H9 (cell line): Measurements from ENCODE around the gene SPATS2. TPM values are rescaled to one million over a fixed set of nuclear protein-coding genes. Genes with fewer than 3 reads are reported as not detected.
A peak's percentile ranks its signal among the peaks of the same experiment; 100 is the strongest.

Source experiments
- DNase-seq: peaks from one replicate; pipeline ENCODE4 v3.0.0-alpha.2; 2017
- H2AFZ ChIP-seq: one replicate; pipeline ENCODE4 v1.6.1; 2013; ENCODE audit warnings: mild to moderate bottlenecking, low read length, control low read depth, moderate library complexity
- H2AK5ac ChIP-seq: 2 replicates; pipeline ENCODE4 v1.6.1; 2013; ENCODE audit warnings: low read length, control low read depth, mixed read lengths; ENCODE audit not compliant: insufficient read length
- H2BK120ac ChIP-seq: one replicate; pipeline ENCODE4 v1.6.1; 2013; ENCODE audit warnings: low read depth, mild to moderate bottlenecking, low read length, control low read depth, inconsistent platforms; ENCODE audit not compliant: poor library complexity, severe bottlenecking
- H2BK12ac ChIP-seq: 2 replicates; pipeline ENCODE4 v1.6.1; 2013; ENCODE audit warnings: low read length, control low read depth, mixed read lengths, low read depth; ENCODE audit not compliant: insufficient read length
- H2BK15ac ChIP-seq: 2 replicates; pipeline ENCODE4 v1.6.1; 2013; ENCODE audit warnings: low read depth, low read length, control low read depth
- H2BK20ac ChIP-seq: one replicate; pipeline ENCODE4 v1.6.1; 2013; ENCODE audit warnings: low read depth, mild to moderate bottlenecking, low read length, control low read depth, inconsistent platforms; ENCODE audit not compliant: poor library complexity, severe bottlenecking
- H2BK5ac ChIP-seq: 2 replicates; pipeline ENCODE4 v1.6.1; 2013; ENCODE audit warnings: low read length, control low read depth, mixed read lengths; ENCODE audit not compliant: insufficient read length
- H3K14ac ChIP-seq: 2 replicates; pipeline ENCODE4 v1.6.1; 2013; ENCODE audit warnings: low read length, control low read depth; ENCODE audit not compliant: insufficient read depth
- H3K18ac ChIP-seq: 2 replicates; pipeline ENCODE4 v1.6.1; 2013; ENCODE audit warnings: low read depth, mild to moderate bottlenecking, mixed read lengths, low read length, control low read depth; ENCODE audit not compliant: insufficient read length
- H3K23ac ChIP-seq: 2 replicates; pipeline ENCODE4 v1.6.1; 2013; ENCODE audit warnings: low read length, control low read depth, mixed read lengths, low read depth; ENCODE audit not compliant: insufficient read length
- H3K23me2 ChIP-seq: 2 replicates; pipeline ENCODE4 v1.6.1; 2013; ENCODE audit warnings: low read depth, mild to moderate bottlenecking, mixed read lengths, low read length, control low read depth; ENCODE audit not compliant: insufficient read length, poor library complexity, severe bottlenecking
- H3K27ac ChIP-seq: 2 replicates; pipeline ENCODE4 v1.5.1; 2013; ENCODE audit warnings: low read length, control low read depth, mixed read lengths, low read depth; ENCODE audit not compliant: insufficient read length
- H3K27me3 ChIP-seq: 2 replicates; pipeline ENCODE4 v1.6.1; 2013; ENCODE audit warnings: low read length, control low read depth, inconsistent platforms; ENCODE audit not compliant: insufficient read depth
- H3K4ac ChIP-seq: 2 replicates; pipeline ENCODE4 v1.6.1; 2013; ENCODE audit warnings: low read depth, mild to moderate bottlenecking, control low read depth, inconsistent platforms, low read length, moderate library complexity
- H3K4me1 ChIP-seq: 2 replicates; pipeline ENCODE4 v1.6.1; 2013; ENCODE audit warnings: low read length, control low read depth, inconsistent platforms; ENCODE audit not compliant: insufficient read depth
- H3K4me2 ChIP-seq: 2 replicates; pipeline ENCODE4 v1.6.1; 2013; ENCODE audit warnings: low read length, control low read depth, mixed read lengths; ENCODE audit not compliant: insufficient read length, insufficient read depth
- H3K56ac ChIP-seq: 2 replicates; pipeline ENCODE4 v1.6.1; 2013; ENCODE audit warnings: low read depth, mild to moderate bottlenecking, mixed read lengths, low read length, control low read depth; ENCODE audit not compliant: insufficient read length
- H3K79me1 ChIP-seq: 2 replicates; pipeline ENCODE4 v1.6.1; 2013; ENCODE audit warnings: low read depth, mild to moderate bottlenecking, moderate library complexity, low read length, control low read depth, inconsistent platforms; ENCODE audit not compliant: insufficient read depth, poor library complexity, severe bottlenecking
- H3K79me2 ChIP-seq: 2 replicates; pipeline ENCODE4 v1.6.1; 2013; ENCODE audit warnings: low read length, control low read depth, inconsistent platforms; ENCODE audit not compliant: insufficient read depth
- H3K9ac ChIP-seq: 2 replicates; pipeline ENCODE4 v1.6.1; 2013; ENCODE audit warnings: low read length, control low read depth, mixed read lengths; ENCODE audit not compliant: insufficient read length; ENCODE audit errors: extremely low read depth
- H3K9me3 ChIP-seq: one replicate; pipeline ENCODE4 v1.6.1; 2013; ENCODE audit warnings: low read depth, low read length, inconsistent platforms; ENCODE audit not compliant: control insufficient read depth
- H3T11ph ChIP-seq: one replicate; pipeline ENCODE4 v1.6.1; 2013; ENCODE audit warnings: mild to moderate bottlenecking, low read length, control low read depth, inconsistent platforms
- H4K20me1 ChIP-seq: one replicate; pipeline ENCODE4 v1.6.1; 2013; ENCODE audit not compliant: control insufficient read depth, insufficient read length, insufficient read depth
- H4K5ac ChIP-seq: 2 replicates; pipeline ENCODE4 v1.6.1; 2013; ENCODE audit warnings: low read depth, mild to moderate bottlenecking, mixed read lengths, low read length, control low read depth; ENCODE audit not compliant: insufficient read length
- H4K8ac ChIP-seq: replicated peaks from 2 replicates; pipeline ENCODE4 v1.6.1; 2013; ENCODE audit warnings: low read length, control low read depth, mixed read lengths, low read depth; ENCODE audit not compliant: insufficient read length
- H4K91ac ChIP-seq: 2 replicates; pipeline ENCODE4 v1.6.1; 2013; ENCODE audit warnings: low read depth, mild to moderate bottlenecking, moderate library complexity, mixed read lengths, low read length, control low read depth; ENCODE audit not compliant: insufficient read length
- H3K27ac Mint-ChIP-seq, 3 experiments: 2 replicates in 2 of 3; 3 replicates in 1 of 3; pipeline ENCODE4 v1.8.0; 2020 to 2021; ENCODE audit warnings: mixed read lengths in 3 of 3, mild to moderate bottlenecking in 1 of 3, moderate library complexity in 1 of 3
- H3K27me3 Mint-ChIP-seq: 2 replicates; pipeline ENCODE4 v1.8.0; 2021; ENCODE audit warnings: low read depth, mild to moderate bottlenecking, moderate library complexity, mixed read lengths
- H3K36me3 Mint-ChIP-seq, 3 experiments: 2 replicates in 2 of 3; 3 replicates in 1 of 3; pipeline ENCODE4 v1.8.0; 2020 to 2021; ENCODE audit warnings: low read depth in 3 of 3, mixed read lengths in 3 of 3; ENCODE audit not compliant: insufficient read depth in 1 of 3
- H3K4me1 Mint-ChIP-seq, 2 experiments: 2 replicates each; pipeline ENCODE4 v1.8.0; 2020; ENCODE audit warnings: mixed read lengths in 2 of 2
- H3K4me3 Mint-ChIP-seq, 2 experiments: 2 replicates in 1 of 2; 3 replicates in 1 of 2; pipeline ENCODE4 v1.8.0; 2020 to 2021; ENCODE audit warnings: mild to moderate bottlenecking in 2 of 2, mixed read lengths in 2 of 2, moderate library complexity in 1 of 2
- H3K9me3 Mint-ChIP-seq, 2 experiments: 2 replicates in 1 of 2; 3 replicates in 1 of 2; pipeline ENCODE4 v1.8.0; 2020; ENCODE audit warnings: mild to moderate bottlenecking in 2 of 2, mixed read lengths in 2 of 2, moderate library complexity in 1 of 2
- WGBS: extraction: QIAGEN DNeasy Blood & Tissue Kit; methylation state at CpG from one replicate; pipeline ENCODE4 v1.1.7; 2013; ENCODE audit warnings: missing lambda C conversion rate, low lambda C conversion rate, mixed read lengths; ENCODE audit not compliant: insufficient read length; ENCODE audit errors: extremely low coverage; 5-methylcytosine and 5-hydroxymethylcytosine counted together
- total RNA-seq: library from RNA; stranded (reverse); gene quantifications from 2 replicates; pipeline ENCODE4 v1.2.1, GENCODE V29; 2021
- TF ChIP-seq, protein P1 (sequence below): fragments of 200-600 bp; sonication (generic); conservative IDR thresholded peaks from 3 replicates; pipeline ENCODE4 v1.8.0; 2021; ENCODE audit warnings: antibody characterized with exemption, mild to moderate bottlenecking

SPATS2 gene
- total RNA-seq, 1 experiment from 2014 or later, result 17.1 TPM

DNA sequence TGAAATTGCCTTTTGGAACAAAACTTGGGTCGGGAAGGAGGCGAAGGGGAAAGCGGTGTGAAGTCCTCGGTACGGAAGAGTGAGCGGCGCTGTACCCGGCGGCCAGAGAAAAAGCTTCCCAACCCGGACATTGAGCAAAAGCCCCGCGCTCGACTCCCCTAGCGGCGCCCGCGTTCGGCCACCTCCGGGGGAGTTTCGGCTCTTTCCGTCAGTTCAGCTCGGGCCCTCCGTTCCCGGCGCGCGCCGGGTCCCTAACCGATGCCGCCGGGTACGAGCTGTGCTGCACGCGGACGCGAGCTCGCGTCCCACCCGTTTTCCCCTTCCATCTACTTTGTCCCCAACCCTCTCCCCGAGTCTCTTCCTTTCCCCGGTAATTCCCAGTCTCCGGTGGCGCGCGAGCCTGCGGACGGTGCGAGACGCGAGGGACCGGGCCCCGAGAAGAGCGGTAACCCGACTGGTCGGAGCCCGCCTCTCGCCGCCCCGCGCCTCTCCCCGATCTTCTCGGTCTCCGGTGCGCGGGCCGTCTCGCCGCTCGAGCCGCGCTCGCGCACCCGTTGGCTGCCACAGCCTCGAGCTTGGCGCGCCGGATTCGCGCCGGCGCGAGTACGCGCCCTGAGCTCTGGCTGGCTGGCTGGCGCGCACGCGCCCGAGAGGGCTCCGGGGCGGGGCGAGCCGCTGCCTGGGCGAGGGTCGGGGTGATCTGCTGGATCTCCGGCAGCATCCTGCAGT, 446 bp upstream of the SPATS2 start:
- peak; percentile 91 for DNase-seq
- Histone ChIP-seq H3K9ac (peak overlapping the region; percentile 77), H4K5ac (no peak overlapping the region), H3K79me2 (peaks cover 7% of the 10 kb centered on the region; the same call in 1 of the 2 replicates), H3K23ac (no peak overlapping the region), H3K4me2 (peak overlapping the region; percentile 92), H3K56ac (no peak overlapping the region), H2BK5ac (no peak overlapping the region), H2AK5ac (no peak overlapping the region), H3T11ph (no peak overlapping the region), H3K14ac (peak overlapping the region; percentile 72), H2BK15ac (no peak overlapping the region), H3K4me1 (no peaks in the 10 kb centered on the region; the same call in 1 of the 2 replicates), H2BK20ac (no peak overlapping the region), H4K91ac (no peak overlapping the region), H2BK12ac (no peak overlapping the region), H3K18ac (peak overlapping the region; percentile 32), H3K27ac (no peak overlapping the region), H3K9me3 (no peaks in the 10 kb centered on the region), H3K79me1 (peaks cover 2% of the 10 kb centered on the region), H3K23me2 (peaks cover 4% of the 10 kb centered on the region), H3K4ac (no peak overlapping the region), H4K8ac (no peak overlapping the region), H4K20me1 (no peaks in the 10 kb centered on the region), H2AFZ (no peak overlapping the region), H2BK120ac (no peak overlapping the region), H3K27me3 (0 out of 2 replicates have a peak, but pooled peaks cover 2% of the 10 kb centered on the region)
- Mint-ChIP-seq H3K36me3 (peaks cover 0 to 6% (median 3%) of the 10 kb centered on the region in 3 experiments; a peak in 3 of 7 replicates), H3K4me1 (peaks cover 18 to 28% of the 10 kb centered on the region in 2 experiments), H3K4me3 (peak overlapping the region; percentile 87 to 95), H3K27me3 (peaks cover 15% of the 10 kb centered on the region), H3K9me3 (no peaks in the 10 kb centered on the region), H3K27ac (peak overlapping the region; percentile 98 to 99 (median 99))
- TF ChIP-seq, protein P1, sequence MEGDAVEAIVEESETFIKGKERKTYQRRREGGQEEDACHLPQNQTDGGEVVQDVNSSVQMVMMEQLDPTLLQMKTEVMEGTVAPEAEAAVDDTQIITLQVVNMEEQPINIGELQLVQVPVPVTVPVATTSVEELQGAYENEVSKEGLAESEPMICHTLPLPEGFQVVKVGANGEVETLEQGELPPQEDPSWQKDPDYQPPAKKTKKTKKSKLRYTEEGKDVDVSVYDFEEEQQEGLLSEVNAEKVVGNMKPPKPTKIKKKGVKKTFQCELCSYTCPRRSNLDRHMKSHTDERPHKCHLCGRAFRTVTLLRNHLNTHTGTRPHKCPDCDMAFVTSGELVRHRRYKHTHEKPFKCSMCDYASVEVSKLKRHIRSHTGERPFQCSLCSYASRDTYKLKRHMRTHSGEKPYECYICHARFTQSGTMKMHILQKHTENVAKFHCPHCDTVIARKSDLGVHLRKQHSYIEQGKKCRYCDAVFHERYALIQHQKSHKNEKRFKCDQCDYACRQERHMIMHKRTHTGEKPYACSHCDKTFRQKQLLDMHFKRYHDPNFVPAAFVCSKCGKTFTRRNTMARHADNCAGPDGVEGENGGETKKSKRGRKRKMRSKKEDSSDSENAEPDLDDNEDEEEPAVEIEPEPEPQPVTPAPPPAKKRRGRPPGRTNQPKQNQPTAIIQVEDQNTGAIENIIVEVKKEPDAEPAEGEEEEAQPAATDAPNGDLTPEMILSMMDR, result peak; percentile 42; the same call in 2 of the 3 replicates
- no CpG with 5 or more reads among the region's 97 CpGs for WGBS
